Muscle layer of colon (tissue), 2 donors: Measurements from ENCODE around the gene SYT17.
"Not testable (repeated sequence)": the region's sequence is repeated elsewhere in the genome, so short reads cannot be mapped to it uniquely, and the experiment has no call there.

ENCODE experiments used
- H3K27ac ChIP-seq: one replicate; pipeline ENCODE4 v1.7.0; 2013; ENCODE audit warnings: low read depth, mild to moderate bottlenecking, low read length, moderate library complexity
- H3K27me3 ChIP-seq, 2 donors: one replicate each; pipeline ENCODE4 v1.7.0; 2013; ENCODE audit warnings: low read length in 2 of 2, mild to moderate bottlenecking in 2 of 2; ENCODE audit not compliant: insufficient read depth in 2 of 2, control insufficient read depth in 1 of 2
- H3K36me3 ChIP-seq: one replicate; pipeline ENCODE4 v1.7.0; 2013; ENCODE audit warnings: mild to moderate bottlenecking, low read length; ENCODE audit not compliant: insufficient read depth
- H3K4me1 ChIP-seq: one replicate; pipeline ENCODE4 v1.7.0; 2013; ENCODE audit warnings: mild to moderate bottlenecking, low read length; ENCODE audit not compliant: insufficient read depth
- H3K4me3 ChIP-seq, 2 donors: one replicate each; pipeline ENCODE4 v1.7.0; 2013; ENCODE audit warnings: low read length in 2 of 2, low read depth in 1 of 2, mild to moderate bottlenecking in 1 of 2, moderate library complexity in 1 of 2
- H3K9ac ChIP-seq: one replicate; pipeline ENCODE4 v1.7.0; 2013; ENCODE audit warnings: low read length
- H3K9me3 ChIP-seq: one replicate; pipeline ENCODE4 v1.7.0; 2013; ENCODE audit warnings: mild to moderate bottlenecking, low read length
- donor health status: abdominal sarcoma.
- donor health status: Adenocarcinoma of cecum.

SYT17 gene

DNA sequence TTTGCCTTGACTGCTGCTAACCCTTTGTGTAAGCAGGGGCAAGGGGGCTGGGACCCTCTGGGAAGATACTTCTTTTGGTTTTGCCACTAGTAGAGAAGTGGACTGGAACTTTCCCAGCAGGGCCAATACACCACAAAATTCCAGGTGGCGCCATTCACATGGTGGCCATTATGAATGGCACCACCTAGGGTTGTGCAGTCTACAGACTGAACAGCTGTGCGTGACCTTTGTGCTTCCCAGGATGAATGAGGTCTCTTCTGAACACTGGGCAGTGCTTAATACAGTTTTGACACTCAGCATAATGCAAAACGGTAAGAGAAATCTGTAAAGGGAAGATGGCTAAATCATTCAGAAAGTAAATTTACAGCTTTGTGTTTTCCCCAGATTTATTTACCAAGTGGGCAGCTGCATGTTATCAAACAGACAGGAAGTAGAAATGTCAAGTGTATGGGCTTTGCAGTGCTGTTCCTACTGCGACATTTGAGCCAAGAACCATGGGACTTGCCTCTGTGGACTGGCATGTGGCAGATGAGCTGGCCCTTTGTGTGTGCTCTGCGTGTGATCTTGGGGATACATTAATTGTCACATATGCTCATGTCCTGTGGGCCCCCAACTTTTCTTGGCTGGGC, 9.2 kb downstream of the SYT17 start:
- Histone ChIP-seq H3K27ac (no peak overlapping the region), H3K9me3 (peaks cover 4% of the 10 kb centered on the region), H3K4me3 (no peak overlapping the region), H3K4me1 (no peaks in the 10 kb centered on the region), H3K9ac (no peak overlapping the region), H3K27me3 (peaks cover 0 to 8% of the 10 kb centered on the region in 2 donors), H3K36me3 (no peaks in the 10 kb centered on the region)

DNA sequence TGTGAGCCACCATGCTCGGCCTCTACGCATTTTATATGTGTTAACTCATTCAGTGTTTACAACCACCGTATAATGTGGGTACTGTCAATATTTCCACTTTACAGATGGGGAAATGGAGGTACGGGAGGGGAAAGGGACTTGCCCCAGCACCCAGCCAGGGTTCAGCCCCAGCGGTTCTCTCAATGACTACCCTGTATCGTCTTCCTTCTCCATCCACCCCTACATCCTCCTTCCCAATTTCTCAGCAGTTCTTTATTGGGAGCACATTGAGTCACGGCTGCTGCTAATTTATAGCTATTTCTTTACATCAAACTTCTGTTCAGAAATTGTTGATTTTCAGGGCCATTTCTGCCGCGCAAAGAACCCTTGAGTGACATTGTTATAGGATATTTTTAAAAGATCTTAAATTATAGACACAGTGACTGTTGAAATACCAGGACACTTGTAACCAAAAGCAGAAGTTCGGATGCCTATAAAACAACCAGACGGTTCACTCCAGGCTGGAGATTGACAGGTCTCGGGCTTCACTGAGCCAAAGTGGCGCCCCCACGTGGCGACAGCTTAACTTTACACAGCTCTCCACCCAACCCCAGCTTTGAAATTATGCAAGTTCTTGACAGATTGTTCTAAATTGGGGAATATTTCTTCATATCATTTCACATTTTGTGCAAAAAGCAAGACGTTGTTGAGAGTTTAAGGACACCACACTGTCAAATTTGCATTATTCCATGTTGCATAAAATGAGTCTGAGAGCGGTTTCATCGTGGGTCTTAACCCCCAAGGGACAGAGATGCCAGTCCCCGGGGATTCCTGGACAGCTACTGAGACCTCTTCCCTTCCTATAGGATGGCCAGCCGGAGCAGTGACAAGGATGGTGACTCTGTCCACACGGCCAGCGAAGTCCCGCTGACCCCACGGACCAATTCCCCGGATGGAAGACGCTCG, 11.8 kb downstream of the SYT17 start:
- H3K36me3 ChIP-seq: no peaks in the 10 kb centered on the region
- no peak overlapping the region for H3K4me3 ChIP-seq
- H3K4me1 ChIP-seq: no peaks in the 10 kb centered on the region
- no peak overlapping the region for H3K9ac ChIP-seq
- H3K9me3 ChIP-seq: no peaks in the 10 kb centered on the region
- no peak overlapping the region for H3K27ac ChIP-seq
- no peaks in the 10 kb centered on the region for H3K27me3 ChIP-seq

DNA sequence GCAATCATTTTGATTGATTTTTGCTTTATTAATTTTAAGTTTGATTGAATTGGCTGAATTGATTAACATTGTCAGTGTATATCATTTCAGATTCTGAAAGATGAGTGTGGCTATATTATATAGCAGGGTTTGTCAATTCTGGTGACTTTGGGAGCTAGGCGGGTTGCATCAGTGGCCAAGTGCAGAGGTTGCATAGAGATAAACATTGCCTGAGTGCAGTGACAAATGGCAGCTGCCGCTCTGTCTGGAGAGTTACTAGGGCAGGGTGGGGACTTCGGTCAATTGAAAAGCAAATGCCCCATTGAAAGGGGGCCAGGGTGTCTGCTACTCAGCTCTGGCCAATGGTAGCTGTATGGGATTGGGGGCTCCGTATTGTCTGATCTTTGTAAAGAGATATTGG, 12.7 kb downstream of the SYT17 start:
- H3K27ac ChIP-seq: no peak overlapping the region
- H3K4me3 ChIP-seq: no peak overlapping the region

DNA sequence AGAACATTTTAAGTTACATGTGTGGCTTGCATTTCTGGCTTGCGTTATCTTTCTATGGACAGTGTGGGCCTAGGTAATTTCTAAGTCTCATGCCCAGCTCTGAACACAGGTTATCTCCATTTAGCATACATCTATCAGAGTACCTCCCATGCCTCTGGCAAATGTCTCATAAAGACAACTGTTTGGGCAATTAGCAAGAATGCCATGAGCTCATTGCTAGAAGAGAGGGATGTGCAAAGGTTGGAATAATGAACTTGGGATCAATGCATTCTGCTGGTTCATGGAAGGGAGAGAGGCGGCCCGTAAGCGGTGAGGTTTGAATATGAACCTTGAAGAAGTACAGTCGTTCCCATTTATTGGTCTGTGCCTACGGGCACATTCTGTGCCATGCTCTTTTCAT, 14.4 kb downstream of the SYT17 start:
- no peak overlapping the region for H3K9ac ChIP-seq

More for the DNA sequence above, 12.7 kb downstream of the SYT17 start:
- Histone ChIP-seq H3K27me3 (no peaks in the 10 kb centered on the region), H3K4me1 (no peaks in the 10 kb centered on the region), H3K9me3 (no peaks in the 10 kb centered on the region), H3K36me3 (no peaks in the 10 kb centered on the region), H3K9ac (no peak overlapping the region)

DNA sequence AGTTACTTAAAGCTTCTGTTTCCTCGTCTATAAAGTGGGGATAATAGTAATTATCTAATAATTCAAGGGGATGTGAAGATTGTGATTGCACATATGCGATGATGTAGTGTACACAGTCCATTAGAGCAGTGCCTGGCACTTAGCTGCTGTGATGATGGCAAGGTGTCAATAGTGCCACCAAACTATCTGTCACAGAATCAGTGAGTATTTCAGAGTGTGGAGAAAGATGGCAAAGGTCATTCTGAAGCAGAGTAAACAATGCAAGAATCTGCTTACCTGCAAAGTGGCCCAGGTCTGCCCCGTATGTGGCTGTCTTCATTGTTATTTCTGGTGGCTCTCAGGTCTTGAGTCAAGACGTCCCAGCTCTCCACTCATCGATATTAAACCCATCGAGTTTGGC, 15.1 kb downstream of the SYT17 start:
- no peaks in the 10 kb centered on the region for H3K9me3 ChIP-seq
- no peaks in the 10 kb centered on the region for H3K36me3 ChIP-seq
- no peak overlapping the region for H3K27ac ChIP-seq
- H3K4me3 ChIP-seq: no peak overlapping the region
- no peak overlapping the region for H3K9ac ChIP-seq
- H3K27me3 ChIP-seq: no peaks in the 10 kb centered on the region
- H3K4me1 ChIP-seq: no peaks in the 10 kb centered on the region

More for the DNA sequence above, 14.4 kb downstream of the SYT17 start:
- Histone ChIP-seq H3K36me3 (no peaks in the 10 kb centered on the region), H3K27ac (no peak overlapping the region), H3K9me3 (no peaks in the 10 kb centered on the region), H3K4me3 (no peak overlapping the region), H3K27me3 (no peaks in the 10 kb centered on the region), H3K4me1 (no peaks in the 10 kb centered on the region)

DNA sequence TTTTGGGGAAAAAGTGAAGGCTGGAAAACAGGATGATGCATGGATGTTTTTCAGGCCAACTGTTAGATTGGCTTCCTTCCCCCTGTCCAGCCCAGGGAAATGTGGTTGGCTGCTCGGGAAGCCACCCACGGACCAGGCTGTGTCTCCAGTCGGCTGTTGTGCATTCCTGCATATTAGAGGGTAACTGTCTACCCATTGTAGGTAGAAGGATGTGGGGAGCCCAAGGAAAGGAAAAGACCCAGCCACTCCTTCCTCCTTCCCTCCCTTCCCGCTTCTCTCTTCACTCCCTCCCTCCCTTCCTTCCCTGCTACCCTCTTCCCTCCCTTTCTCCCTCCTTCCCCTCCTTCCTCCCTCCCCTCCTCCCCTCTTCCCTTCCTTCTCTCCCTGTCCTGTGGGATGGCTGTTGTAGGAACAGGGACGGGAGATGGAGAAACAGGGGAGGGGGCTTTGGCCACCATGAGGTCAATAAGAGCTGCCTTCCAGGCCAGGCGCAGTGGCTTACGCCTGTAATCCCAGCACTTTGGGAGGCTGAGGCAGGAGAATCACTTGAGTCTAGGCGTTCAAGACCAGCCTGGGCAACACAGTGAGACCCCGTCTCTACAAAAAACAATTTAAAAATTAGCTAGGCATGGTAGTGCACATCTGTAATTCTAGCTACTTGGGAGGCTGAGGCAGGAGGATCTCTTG, 16.9 kb downstream of the SYT17 start:
- Histone ChIP-seq H3K4me3 (no peak overlapping the region), H3K27ac (no peak overlapping the region), H3K4me1 (no peaks in the 10 kb centered on the region), H3K27me3 (no peaks in the 10 kb centered on the region), H3K9me3 (no peaks in the 10 kb centered on the region), H3K9ac (no peak overlapping the region), H3K36me3 (no peaks in the 10 kb centered on the region)

DNA sequence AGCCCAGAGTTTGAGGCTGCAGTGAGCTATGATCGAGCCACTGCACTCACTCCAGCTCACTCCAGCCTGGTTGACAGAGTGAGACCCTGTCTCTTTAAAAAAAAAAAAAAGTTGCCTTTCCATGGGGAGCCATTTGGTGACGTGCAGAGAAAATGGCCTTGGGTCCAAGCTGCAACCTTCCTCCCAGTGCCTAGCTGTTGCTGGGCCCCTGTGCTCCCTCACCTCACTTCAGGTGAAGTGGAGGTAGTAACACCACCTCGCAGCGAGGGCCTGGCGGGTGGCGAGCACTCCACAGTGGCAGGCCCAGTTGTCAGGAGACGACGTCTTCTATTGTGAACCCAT, 17.4 kb downstream of the SYT17 start:
- no peak overlapping the region for H3K4me3 ChIP-seq
- H3K4me1 ChIP-seq: no peaks in the 10 kb centered on the region
- no peak overlapping the region for H3K9ac ChIP-seq
- H3K27ac ChIP-seq: no peak overlapping the region
- no peaks in the 10 kb centered on the region for H3K36me3 ChIP-seq
- H3K9me3 ChIP-seq: no peaks in the 10 kb centered on the region
- H3K27me3 ChIP-seq: no peaks in the 10 kb centered on the region

DNA sequence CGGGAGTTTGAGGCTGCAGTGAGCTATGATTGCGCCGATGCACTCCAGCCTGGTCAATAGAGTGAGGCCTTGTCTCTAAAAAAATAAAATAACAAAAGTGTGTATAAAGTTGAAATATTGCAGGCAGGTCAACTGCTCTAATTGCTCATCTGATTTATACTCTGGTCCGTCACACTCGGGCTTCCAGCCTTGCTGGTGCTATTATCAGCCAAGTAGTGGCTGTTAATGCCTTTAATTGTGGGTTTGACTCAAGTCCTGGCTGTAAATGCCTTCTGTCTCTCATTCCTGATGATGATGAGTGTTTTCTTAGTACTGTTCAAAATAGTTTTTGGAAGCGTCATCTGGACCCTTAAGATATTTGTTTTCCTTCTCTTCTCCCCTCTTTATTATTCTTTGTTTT, 18.4 kb downstream of the SYT17 start:
- Histone ChIP-seq H3K9ac (no peak overlapping the region), H3K36me3 (no peaks in the 10 kb centered on the region), H3K4me1 (no peaks in the 10 kb centered on the region), H3K4me3 (no peak overlapping the region), H3K9me3 (no peaks in the 10 kb centered on the region), H3K27ac (no peak overlapping the region), H3K27me3 (no peaks in the 10 kb centered on the region)

DNA sequence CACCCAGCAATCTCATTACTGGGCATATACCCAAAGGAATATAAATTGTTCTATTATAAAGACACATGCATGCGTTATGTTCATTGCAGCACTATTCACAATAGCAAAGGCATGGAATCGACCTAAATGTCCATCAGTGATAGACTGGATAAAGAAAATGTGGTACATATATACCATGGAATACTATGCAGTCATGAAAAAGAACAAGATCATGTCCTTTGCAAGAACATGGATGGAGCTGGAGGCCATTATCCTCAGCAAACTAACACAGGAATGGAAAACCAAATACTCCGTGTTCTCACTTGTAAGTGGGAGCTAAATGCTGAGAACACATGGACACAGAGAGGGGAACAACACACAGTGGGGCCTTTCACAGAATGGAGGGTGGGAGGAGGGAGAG, 19.9 kb downstream of the SYT17 start:
- not testable (repeated sequence) for H3K36me3 ChIP-seq, H3K4me3 ChIP-seq, H3K4me1 ChIP-seq, H3K27ac ChIP-seq, H3K27me3 ChIP-seq, H3K9me3 ChIP-seq, H3K9ac ChIP-seq

DNA sequence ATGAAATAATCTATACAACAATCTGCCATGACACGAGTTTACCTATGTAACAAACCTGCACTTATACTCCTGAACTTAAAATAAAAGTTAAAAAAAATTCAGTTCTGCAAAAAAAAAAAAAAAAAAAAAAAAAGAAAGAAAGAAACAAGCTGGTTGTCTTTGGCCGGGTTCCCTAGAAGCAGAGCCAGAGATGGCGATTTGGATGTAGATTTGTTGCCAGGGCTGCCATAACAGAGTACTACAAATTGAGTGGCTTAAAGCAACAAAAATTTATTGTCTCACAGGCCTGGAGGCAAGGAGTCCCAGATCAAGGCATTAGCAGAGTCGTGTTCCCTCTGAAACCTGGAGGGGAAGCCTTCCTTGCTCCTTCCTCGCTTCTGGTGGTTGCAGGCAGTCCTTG, 20.4 kb downstream of the SYT17 start:
- H3K27me3 ChIP-seq: no peaks in the 10 kb centered on the region
- no peak overlapping the region for H3K4me3 ChIP-seq
- no peaks in the 10 kb centered on the region for H3K4me1 ChIP-seq
- no peaks in the 10 kb centered on the region for H3K36me3 ChIP-seq
- H3K9ac ChIP-seq: no peak overlapping the region
- no peak overlapping the region for H3K27ac ChIP-seq
- H3K9me3 ChIP-seq: no peaks in the 10 kb centered on the region

DNA sequence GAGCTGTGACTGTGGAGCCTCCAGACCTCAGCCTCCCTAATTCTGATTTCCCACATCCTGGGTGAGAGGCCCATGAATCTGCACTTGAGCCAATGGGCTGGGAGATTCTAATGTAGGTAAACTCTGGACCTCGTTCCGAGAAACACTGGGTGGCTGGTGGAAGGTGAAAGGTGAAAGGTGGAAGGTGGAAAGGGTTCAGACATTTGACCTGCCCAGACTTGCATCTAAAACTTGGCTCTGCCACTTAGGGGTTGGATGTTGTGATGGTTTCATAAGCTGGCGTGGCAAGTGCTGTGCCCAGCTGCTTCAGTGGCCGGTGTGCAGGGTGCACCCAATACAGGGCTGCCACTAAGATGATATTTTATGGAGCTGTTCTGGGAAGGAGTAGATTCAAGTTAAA, 24.8 kb downstream of the SYT17 start:
- Histone ChIP-seq H3K4me3 (no peak overlapping the region), H3K36me3 (no peaks in the 10 kb centered on the region), H3K27ac (no peak overlapping the region), H3K4me1 (no peaks in the 10 kb centered on the region), H3K9me3 (no peaks in the 10 kb centered on the region), H3K9ac (no peak overlapping the region), H3K27me3 (no peaks in the 10 kb centered on the region)
